GM10266 (cell line): ENCODE measurements around the gene FSTL3.

ENCODE experiments used
- DNase-seq: peaks from one replicate; pipeline ENCODE4 v3.0.0; 2012; ENCODE audit errors: extremely low spot score
- TF ChIP-seq, protein P1 (sequence below): IDR thresholded peaks from 2 replicates; pipeline ENCODE4 v1.5.1; 2012; ENCODE audit warnings: mild to moderate bottlenecking, low read depth; ENCODE audit not compliant: control insufficient read depth, insufficient read depth; ENCODE audit errors: missing control alignments

The FSTL3 gene

GRCh38 chr19:651114-651818 is 24.9 kb upstream of the FSTL3 start:
- TF ChIP-seq, protein P1, sequence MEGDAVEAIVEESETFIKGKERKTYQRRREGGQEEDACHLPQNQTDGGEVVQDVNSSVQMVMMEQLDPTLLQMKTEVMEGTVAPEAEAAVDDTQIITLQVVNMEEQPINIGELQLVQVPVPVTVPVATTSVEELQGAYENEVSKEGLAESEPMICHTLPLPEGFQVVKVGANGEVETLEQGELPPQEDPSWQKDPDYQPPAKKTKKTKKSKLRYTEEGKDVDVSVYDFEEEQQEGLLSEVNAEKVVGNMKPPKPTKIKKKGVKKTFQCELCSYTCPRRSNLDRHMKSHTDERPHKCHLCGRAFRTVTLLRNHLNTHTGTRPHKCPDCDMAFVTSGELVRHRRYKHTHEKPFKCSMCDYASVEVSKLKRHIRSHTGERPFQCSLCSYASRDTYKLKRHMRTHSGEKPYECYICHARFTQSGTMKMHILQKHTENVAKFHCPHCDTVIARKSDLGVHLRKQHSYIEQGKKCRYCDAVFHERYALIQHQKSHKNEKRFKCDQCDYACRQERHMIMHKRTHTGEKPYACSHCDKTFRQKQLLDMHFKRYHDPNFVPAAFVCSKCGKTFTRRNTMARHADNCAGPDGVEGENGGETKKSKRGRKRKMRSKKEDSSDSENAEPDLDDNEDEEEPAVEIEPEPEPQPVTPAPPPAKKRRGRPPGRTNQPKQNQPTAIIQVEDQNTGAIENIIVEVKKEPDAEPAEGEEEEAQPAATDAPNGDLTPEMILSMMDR = no peak
- DNase-seq = peak; percentile 29

DNA sequence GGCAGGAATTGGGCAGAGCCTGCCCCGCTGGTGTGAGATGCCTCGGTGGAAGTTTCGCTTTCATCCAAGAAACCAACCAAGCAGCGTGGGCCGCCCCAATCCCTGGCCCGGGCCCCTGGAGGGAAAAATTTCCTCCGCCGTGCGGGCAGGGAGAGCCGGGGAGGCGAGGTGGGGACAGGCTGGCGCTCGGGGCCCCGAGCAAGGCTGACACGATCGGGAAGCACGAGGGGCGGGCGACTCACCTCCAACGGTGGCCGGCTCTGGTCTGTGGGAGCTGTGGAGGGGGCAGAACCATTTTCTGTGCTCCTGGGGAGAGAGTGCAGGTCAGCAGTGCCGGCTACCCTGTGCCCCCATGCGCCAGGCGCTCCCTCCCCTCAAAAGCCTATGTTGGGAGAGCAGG is 24.2 kb upstream of the FSTL3 start:
- DNase-seq = no peak
- TF ChIP-seq, protein P1 = no peak

DNA sequence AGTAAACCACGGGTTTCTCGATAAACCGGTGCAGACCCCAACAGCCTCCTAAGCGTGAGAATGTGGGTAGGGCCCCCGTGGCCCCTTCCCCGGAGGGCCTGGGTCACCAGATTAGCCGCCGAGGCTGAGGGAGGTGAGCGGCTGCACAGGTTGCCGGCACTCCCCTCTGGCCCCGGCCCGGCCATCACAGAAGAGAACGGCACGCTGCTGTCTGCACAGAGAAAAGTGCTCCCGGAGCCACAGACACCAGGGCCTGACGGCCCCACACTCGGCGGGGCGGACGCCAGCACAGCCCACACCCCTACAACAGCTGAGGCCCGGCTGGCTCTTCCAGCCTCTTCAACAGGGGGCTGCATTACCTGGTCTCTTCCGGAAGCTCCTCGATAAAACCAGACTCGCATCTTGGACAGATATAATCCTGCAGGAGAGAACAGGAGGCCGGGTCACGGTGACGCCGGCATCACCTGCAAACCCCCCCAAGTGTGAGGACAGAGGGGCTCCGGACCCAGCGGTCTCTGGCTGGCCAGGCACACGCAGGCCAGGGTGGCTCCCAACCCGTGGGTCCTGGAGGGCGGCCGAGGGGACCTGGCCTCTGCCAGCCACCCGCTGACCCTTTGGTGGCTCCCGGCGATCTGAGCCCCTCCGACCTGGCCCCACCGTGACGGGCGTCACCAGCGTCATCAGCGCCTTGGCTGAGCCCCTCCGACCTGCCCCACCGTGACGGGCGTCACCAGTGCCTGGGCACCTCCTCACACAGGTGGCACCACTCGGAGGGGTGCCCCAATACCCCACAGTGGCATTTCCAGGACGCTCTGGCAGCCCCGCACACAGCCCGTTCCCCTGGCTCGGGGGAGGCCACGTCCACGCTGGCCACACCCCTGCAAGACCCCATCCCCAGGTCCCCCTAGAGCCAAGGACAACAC is 23.5 kb upstream of the FSTL3 start:
- TF ChIP-seq, protein P1 = no peak
- no peak for DNase-seq

DNA sequence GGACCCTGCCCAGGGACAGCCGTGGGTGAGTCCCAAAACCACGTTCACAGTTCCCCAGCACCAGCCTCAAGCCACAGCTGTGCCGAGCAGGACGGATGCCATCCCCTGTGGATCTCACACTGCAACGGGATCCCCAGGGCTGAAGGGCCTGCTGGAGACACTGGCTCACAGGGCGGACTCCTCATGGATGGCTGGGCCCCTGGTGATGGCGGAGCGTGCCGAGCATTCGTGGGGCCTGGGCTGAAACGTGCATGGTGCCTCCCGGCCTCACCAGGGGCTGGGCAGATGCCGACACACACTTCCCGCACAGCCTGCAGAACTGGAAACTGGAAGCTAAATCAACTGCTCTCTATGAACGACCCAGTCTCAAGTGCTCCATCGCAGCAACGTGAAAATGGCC is 22.8 kb upstream of the FSTL3 start:
- no peak for DNase-seq
- TF ChIP-seq, protein P1 = no peak

DNA sequence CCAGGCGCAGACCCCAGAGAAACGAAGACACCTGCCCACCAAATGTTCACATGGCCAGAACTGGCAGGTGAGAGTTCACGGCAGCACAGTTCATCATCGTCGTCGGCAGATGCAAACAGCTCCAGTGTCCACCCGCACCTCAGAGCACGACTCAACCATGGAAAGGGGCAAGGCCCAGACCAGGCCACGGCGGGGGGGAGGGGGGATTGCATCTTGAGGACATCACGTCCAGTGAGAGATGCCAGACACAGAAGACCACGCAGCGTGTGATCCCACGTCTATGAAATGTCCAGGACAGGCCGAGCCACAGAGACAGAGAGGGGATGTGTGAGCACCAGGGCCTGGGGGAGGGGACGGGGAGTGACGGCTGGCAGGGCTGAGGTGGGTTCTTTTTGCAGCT is 20.5 kb upstream of the FSTL3 start:
- DNase-seq = no peak

DNA sequence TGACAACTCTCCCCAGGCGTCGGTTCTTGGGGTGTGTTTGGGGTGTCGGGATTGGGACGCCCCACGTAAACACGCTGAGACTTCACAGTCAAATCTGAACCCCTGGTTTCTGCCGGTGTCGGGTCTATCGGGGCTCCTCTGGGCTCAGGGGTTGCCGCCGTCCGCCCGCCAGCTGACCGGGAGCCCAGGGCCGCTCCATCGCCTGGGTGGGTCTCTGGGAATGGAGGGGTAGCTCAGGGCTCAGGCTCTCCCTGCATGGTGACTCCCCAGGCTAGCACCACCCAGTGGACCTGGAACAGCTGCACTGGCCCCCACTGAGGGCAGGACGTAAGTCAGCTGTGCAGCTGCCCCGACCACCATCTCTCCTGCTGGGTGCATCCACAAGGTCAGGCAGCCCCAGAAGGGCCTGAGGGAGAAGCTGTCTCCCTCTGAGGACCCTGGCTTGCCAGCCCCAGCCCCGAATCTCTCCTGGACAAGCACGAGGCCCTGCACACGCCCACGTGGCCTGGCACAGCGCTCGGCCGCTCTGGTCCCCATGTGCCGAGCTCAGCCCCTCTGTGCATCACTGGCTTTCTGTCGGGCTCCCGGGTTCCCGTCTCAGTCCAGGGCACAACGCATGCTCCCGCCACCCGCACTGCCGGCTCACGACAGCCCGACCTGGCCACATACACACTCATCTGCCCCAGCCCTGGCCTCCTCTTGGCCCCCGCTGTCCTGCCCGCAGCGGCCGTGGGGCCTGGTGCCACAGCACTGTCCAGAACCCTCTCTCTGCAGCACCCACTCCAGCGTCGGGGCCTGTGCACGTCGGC is 19.2 kb upstream of the FSTL3 start:
- TF ChIP-seq, protein P1 = no peak
- DNase-seq = no peak

More for the DNA sequence above, 20.5 kb upstream of the FSTL3 start:
- TF ChIP-seq, protein P1 = no peak
